GM19452 (cell line): ENCODE data around the gene DOCK8.
"Not testable (repeated sequence)": the region's sequence is repeated elsewhere in the genome, so short reads cannot be mapped to it uniquely, and the experiment has no call there.

Source experiments
- ATAC-seq: cut with Tn5 transposase; IDR thresholded peaks from one replicate; pipeline ENCODE4 v1.9.1; 2021; ENCODE audit not compliant: unreplicated experiment

DOCK8 gene

GRCh38 chr9:224582-225520, 10.2 kb downstream of the DOCK8 start:
- ATAC-seq: no peak

- ATAC-seq: no peak
Observed at GRCh38 chr9:227860-228259, 13.2 kb downstream of the DOCK8 start.

- no peak for ATAC-seq
Observed at GRCh38 chr9:228929-229695, 14.4 kb downstream of the DOCK8 start.

- ATAC-seq: not testable (repeated sequence)
Observed at GRCh38 chr9:231625-232024, 17.0 kb downstream of the DOCK8 start.

GRCh38 chr9:233708-234107, 19.0 kb downstream of the DOCK8 start:
- not testable (repeated sequence) for ATAC-seq

- no peak for ATAC-seq
Observed at GRCh38 chr9:237141-237857, 22.6 kb downstream of the DOCK8 start.

- ATAC-seq: no peak
Observed at GRCh38 chr9:237858-238345, 23.2 kb downstream of the DOCK8 start.

- ATAC-seq: no peak
Observed at GRCh38 chr9:242461-243080, 27.9 kb downstream of the DOCK8 start.

- no peak for ATAC-seq
Observed at GRCh38 chr9:248278-248961, 33.8 kb downstream of the DOCK8 start.

GRCh38 chr9:249025-249424, 34.4 kb downstream of the DOCK8 start:
- no peak for ATAC-seq

- no peak for ATAC-seq
Observed at GRCh38 chr9:250039-250438, 35.4 kb downstream of the DOCK8 start.

- no peak for ATAC-seq
Observed at GRCh38 chr9:250625-251024, 36.0 kb downstream of the DOCK8 start.

- ATAC-seq: no peak
Observed at GRCh38 chr9:251398-251797, 36.7 kb downstream of the DOCK8 start.

GRCh38 chr9:253539-253938, 38.9 kb downstream of the DOCK8 start:
- no peak for ATAC-seq

GRCh38 chr9:254516-254915, 39.9 kb downstream of the DOCK8 start:
- no peak for ATAC-seq

- ATAC-seq: no peak
Observed at GRCh38 chr9:257957-258356, 43.3 kb downstream of the DOCK8 start.

GRCh38 chr9:259405-260404, 45.0 kb downstream of the DOCK8 start:
- ATAC-seq: no peak

GRCh38 chr9:264231-264630, 49.6 kb downstream of the DOCK8 start:
- ATAC-seq: no peak
